ENCODE results near the gene RNF152.

DNA sequence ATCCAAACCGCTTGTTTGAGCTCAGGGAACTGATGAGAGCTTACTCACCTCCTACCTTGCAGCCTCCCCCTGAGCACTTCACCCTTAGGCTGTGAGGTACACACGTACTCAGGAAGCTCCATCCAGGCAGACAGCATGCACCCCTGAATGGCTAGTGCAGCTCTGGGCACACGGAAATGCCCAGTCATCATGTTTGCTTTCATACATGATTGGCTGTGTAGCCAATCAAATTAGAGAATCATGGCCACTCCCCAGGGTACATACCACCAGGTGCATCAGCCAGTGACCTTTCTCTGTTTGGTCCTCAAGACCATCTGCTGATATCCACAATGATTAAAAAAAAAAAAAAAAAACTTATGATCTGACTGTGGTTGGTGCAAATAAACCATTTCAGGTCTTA lies 42.1 kb downstream of the RNF152 start:
- TF ChIP-seq, protein P1, sequence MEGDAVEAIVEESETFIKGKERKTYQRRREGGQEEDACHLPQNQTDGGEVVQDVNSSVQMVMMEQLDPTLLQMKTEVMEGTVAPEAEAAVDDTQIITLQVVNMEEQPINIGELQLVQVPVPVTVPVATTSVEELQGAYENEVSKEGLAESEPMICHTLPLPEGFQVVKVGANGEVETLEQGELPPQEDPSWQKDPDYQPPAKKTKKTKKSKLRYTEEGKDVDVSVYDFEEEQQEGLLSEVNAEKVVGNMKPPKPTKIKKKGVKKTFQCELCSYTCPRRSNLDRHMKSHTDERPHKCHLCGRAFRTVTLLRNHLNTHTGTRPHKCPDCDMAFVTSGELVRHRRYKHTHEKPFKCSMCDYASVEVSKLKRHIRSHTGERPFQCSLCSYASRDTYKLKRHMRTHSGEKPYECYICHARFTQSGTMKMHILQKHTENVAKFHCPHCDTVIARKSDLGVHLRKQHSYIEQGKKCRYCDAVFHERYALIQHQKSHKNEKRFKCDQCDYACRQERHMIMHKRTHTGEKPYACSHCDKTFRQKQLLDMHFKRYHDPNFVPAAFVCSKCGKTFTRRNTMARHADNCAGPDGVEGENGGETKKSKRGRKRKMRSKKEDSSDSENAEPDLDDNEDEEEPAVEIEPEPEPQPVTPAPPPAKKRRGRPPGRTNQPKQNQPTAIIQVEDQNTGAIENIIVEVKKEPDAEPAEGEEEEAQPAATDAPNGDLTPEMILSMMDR (IDR thresholded peaks at IDR 0.05): no peak
- TF ChIP-seq POLR2A (IDR thresholded peaks at IDR 0.05): no peak

Data from thyroid gland (tissue), 4 donors.